Fibroblast of lung (primary cell): ENCODE results near the gene AMBP.

Source experiments
- EZH2 ChIP-seq: IDR thresholded peaks from 2 replicates; pipeline ENCODE4 v1.5.1; 2012; ENCODE audit warnings: low read length, control low read depth, mild to moderate bottlenecking; ENCODE audit errors: missing control alignments
- TF ChIP-seq, protein P1 (sequence below), 2 donors: IDR thresholded peaks in 1 of 2; conservative IDR thresholded peaks in 1 of 2; 1 replicate in 1 of 2; 2 replicates in 1 of 2; pipeline ENCODE4 v1.5.1; 2011 to 2012; ENCODE audit warnings: low read length in 2 of 2, control low read depth in 1 of 2, inconsistent platforms in 1 of 2, low read depth in 1 of 2, mild to moderate bottlenecking in 1 of 2

- TF ChIP-seq EZH2 = no peak
- TF ChIP-seq, protein P1, sequence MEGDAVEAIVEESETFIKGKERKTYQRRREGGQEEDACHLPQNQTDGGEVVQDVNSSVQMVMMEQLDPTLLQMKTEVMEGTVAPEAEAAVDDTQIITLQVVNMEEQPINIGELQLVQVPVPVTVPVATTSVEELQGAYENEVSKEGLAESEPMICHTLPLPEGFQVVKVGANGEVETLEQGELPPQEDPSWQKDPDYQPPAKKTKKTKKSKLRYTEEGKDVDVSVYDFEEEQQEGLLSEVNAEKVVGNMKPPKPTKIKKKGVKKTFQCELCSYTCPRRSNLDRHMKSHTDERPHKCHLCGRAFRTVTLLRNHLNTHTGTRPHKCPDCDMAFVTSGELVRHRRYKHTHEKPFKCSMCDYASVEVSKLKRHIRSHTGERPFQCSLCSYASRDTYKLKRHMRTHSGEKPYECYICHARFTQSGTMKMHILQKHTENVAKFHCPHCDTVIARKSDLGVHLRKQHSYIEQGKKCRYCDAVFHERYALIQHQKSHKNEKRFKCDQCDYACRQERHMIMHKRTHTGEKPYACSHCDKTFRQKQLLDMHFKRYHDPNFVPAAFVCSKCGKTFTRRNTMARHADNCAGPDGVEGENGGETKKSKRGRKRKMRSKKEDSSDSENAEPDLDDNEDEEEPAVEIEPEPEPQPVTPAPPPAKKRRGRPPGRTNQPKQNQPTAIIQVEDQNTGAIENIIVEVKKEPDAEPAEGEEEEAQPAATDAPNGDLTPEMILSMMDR (conservative IDR thresholded peaks at IDR 0.05 in 1 of 2, IDR thresholded peaks at IDR 0.05 in 1 of 2; ENCODE audit: low read depth in 1 of 2, low read length in 2 of 2) = no peak
These were observed 14.2 kb upstream of the AMBP start for GRCh38 chr9:114092336-114092735.
